ENCODE measurements around the gene ASPHD1.
A peak's percentile ranks its signal among the peaks of the same experiment; 100 is the strongest.

Gene ASPHD1

GRCh38 chr16:29900102-29900887 lies at the start of gene ASPHD1:
Gene ASPHD1, plus strand, starts transcription at chr16:29900488. Its CDS starts 484 bp downstream, at chr16:29900972.
- Histone ChIP-seq H3K27ac (ENCODE audit: low read length) (peak within 1 kb of the TSS; percentile 56), H3K36me3 (ENCODE audit: control insufficient read depth in 1 of 2, insufficient read depth in 2 of 2, low read length in 2 of 2) (no peaks in the 10 kb centered on the region), H3K9me3 (ENCODE audit: control insufficient read depth in 1 of 2, low read length in 2 of 2) (no peaks in the 10 kb centered on the region), H3K4me3 (ENCODE audit: low read depth in 1 of 2, low read length in 2 of 2) (peak within 1 kb of the TSS; percentile 63 to 65), H3K4me1 (ENCODE audit: control insufficient read depth in 1 of 2, insufficient read depth in 2 of 2, low read length in 2 of 2) (peaks cover 0 to 17% of the 10 kb centered on the region in 2 donors), H3K27me3 (ENCODE audit: low read depth, low read length) (peaks cover 13% of the 10 kb centered on the region)

GRCh38 chr16:29850998-29851397 lies 49.3 kb upstream of the ASPHD1 start:
- no peak overlapping the region for H3K4me3 ChIP-seq (ENCODE audit: low read depth in 1 of 2, low read length in 2 of 2)
- H3K27me3 ChIP-seq (ENCODE audit: low read depth, low read length): no peaks in the 10 kb centered on the region
- H3K4me1 ChIP-seq (ENCODE audit: control insufficient read depth in 1 of 2, insufficient read depth in 2 of 2, low read length in 2 of 2): peaks cover 0 to 19% of the 10 kb centered on the region in 2 donors
- H3K36me3 ChIP-seq (ENCODE audit: control insufficient read depth in 1 of 2, insufficient read depth in 2 of 2, low read length in 2 of 2): peaks cover 12 to 16% of the 10 kb centered on the region in 2 donors
- no peak overlapping the region for H3K27ac ChIP-seq (ENCODE audit: low read length)
- no peaks in the 10 kb centered on the region for H3K9me3 ChIP-seq (ENCODE audit: control insufficient read depth in 1 of 2, low read length in 2 of 2)

GRCh38 chr16:29852654-29853053 lies 47.6 kb upstream of the ASPHD1 start:
- Histone ChIP-seq H3K4me3 (ENCODE audit: low read depth in 1 of 2, low read length in 2 of 2) (no peak overlapping the region), H3K27me3 (ENCODE audit: low read depth, low read length) (no peaks in the 10 kb centered on the region), H3K36me3 (ENCODE audit: control insufficient read depth in 1 of 2, insufficient read depth in 2 of 2, low read length in 2 of 2) (peaks cover 2 to 3% of the 10 kb centered on the region in 2 donors), H3K4me1 (ENCODE audit: control insufficient read depth in 1 of 2, insufficient read depth in 2 of 2, low read length in 2 of 2) (peaks cover 0 to 16% of the 10 kb centered on the region in 2 donors), H3K9me3 (ENCODE audit: control insufficient read depth in 1 of 2, low read length in 2 of 2) (no peaks in the 10 kb centered on the region), H3K27ac (ENCODE audit: low read length) (no peak overlapping the region)

- H3K4me3 ChIP-seq (ENCODE audit: low read depth in 1 of 2, low read length in 2 of 2): no peak overlapping the region
- H3K27me3 ChIP-seq (ENCODE audit: low read depth, low read length): no peaks in the 10 kb centered on the region
- H3K27ac ChIP-seq (ENCODE audit: low read length): no peak overlapping the region
- H3K9me3 ChIP-seq (ENCODE audit: control insufficient read depth in 1 of 2, low read length in 2 of 2): no peaks in the 10 kb centered on the region
- H3K36me3 ChIP-seq (ENCODE audit: control insufficient read depth in 1 of 2, insufficient read depth in 2 of 2, low read length in 2 of 2): peaks cover 6 to 15% of the 10 kb centered on the region in 2 donors
- peaks cover 0 to 4% of the 10 kb centered on the region in 2 donors for H3K4me1 ChIP-seq (ENCODE audit: control insufficient read depth in 1 of 2, insufficient read depth in 2 of 2, low read length in 2 of 2)
These were observed 45.7 kb upstream of the ASPHD1 start for GRCh38 chr16:29854520-29855100.

GRCh38 chr16:29857133-29857760 lies 43.0 kb upstream of the ASPHD1 start:
- Histone ChIP-seq H3K27me3 (ENCODE audit: low read depth, low read length) (no peaks in the 10 kb centered on the region), H3K36me3 (ENCODE audit: control insufficient read depth in 1 of 2, insufficient read depth in 2 of 2, low read length in 2 of 2) (peaks cover 16 to 32% of the 10 kb centered on the region in 2 donors), H3K4me1 (ENCODE audit: control insufficient read depth in 1 of 2, insufficient read depth in 2 of 2, low read length in 2 of 2) (peaks cover 5 to 15% of the 10 kb centered on the region in 2 donors), H3K4me3 (ENCODE audit: low read depth in 1 of 2, low read length in 2 of 2) (no peak overlapping the region), H3K27ac (ENCODE audit: low read length) (no peak overlapping the region), H3K9me3 (ENCODE audit: control insufficient read depth in 1 of 2, low read length in 2 of 2) (no peaks in the 10 kb centered on the region)

- no peaks in the 10 kb centered on the region for H3K27me3 ChIP-seq (ENCODE audit: low read depth, low read length)
These were observed 42.0 kb upstream of the ASPHD1 start for GRCh38 chr16:29858149-29858849.

GRCh38 chr16:29858974-29859373 lies 41.3 kb upstream of the ASPHD1 start:
- peaks cover 5 to 23% of the 10 kb centered on the region in 2 donors for H3K4me1 ChIP-seq (ENCODE audit: control insufficient read depth in 1 of 2, insufficient read depth in 2 of 2, low read length in 2 of 2)
- H3K36me3 ChIP-seq (ENCODE audit: control insufficient read depth in 1 of 2, insufficient read depth in 2 of 2, low read length in 2 of 2): peaks cover 16 to 32% of the 10 kb centered on the region in 2 donors
- no peak overlapping the region for H3K27ac ChIP-seq (ENCODE audit: low read length)
- H3K9me3 ChIP-seq (ENCODE audit: control insufficient read depth in 1 of 2, low read length in 2 of 2): no peaks in the 10 kb centered on the region
- H3K4me3 ChIP-seq (ENCODE audit: low read depth in 1 of 2, low read length in 2 of 2): no peak overlapping the region
- H3K27me3 ChIP-seq (ENCODE audit: low read depth, low read length): no peaks in the 10 kb centered on the region

More at GRCh38 chr16:29858149-29858849, 42.0 kb upstream of the ASPHD1 start:
- Histone ChIP-seq H3K36me3 (ENCODE audit: control insufficient read depth in 1 of 2, insufficient read depth in 2 of 2, low read length in 2 of 2) (peaks cover 16 to 32% of the 10 kb centered on the region in 2 donors), H3K27ac (ENCODE audit: low read length) (no peak overlapping the region), H3K9me3 (ENCODE audit: control insufficient read depth in 1 of 2, low read length in 2 of 2) (no peaks in the 10 kb centered on the region), H3K4me3 (ENCODE audit: low read depth in 1 of 2, low read length in 2 of 2) (no peak overlapping the region), H3K4me1 (ENCODE audit: control insufficient read depth in 1 of 2, insufficient read depth in 2 of 2, low read length in 2 of 2) (peaks cover 5 to 18% of the 10 kb centered on the region in 2 donors)

- Histone ChIP-seq H3K27ac (ENCODE audit: low read length) (no peak overlapping the region), H3K36me3 (ENCODE audit: control insufficient read depth in 1 of 2, insufficient read depth in 2 of 2, low read length in 2 of 2) (peaks cover 16 to 32% of the 10 kb centered on the region in 2 donors), H3K9me3 (ENCODE audit: control insufficient read depth in 1 of 2, low read length in 2 of 2) (no peaks in the 10 kb centered on the region), H3K27me3 (ENCODE audit: low read depth, low read length) (no peaks in the 10 kb centered on the region), H3K4me1 (ENCODE audit: control insufficient read depth in 1 of 2, insufficient read depth in 2 of 2, low read length in 2 of 2) (peaks cover 5 to 23% of the 10 kb centered on the region in 2 donors), H3K4me3 (ENCODE audit: low read depth in 1 of 2, low read length in 2 of 2) (no peak overlapping the region)
These were observed 40.1 kb upstream of the ASPHD1 start for GRCh38 chr16:29860218-29860617.

- peak overlapping the region; percentile 89 to 97 for H3K4me3 ChIP-seq (ENCODE audit: low read depth in 1 of 2, low read length in 2 of 2)
These were observed 37.9 kb upstream of the ASPHD1 start for GRCh38 chr16:29862383-29862883.

GRCh38 chr16:29862884-29863668 lies 37.2 kb upstream of the ASPHD1 start, which contains the start of gene CDIPT:
Gene CDIPT, minus strand, starts transcription at chr16:29863226. Its CDS starts 369 bp downstream, at chr16:29862857.
- H3K27ac ChIP-seq (ENCODE audit: low read length): peak within 1 kb of the TSS; percentile 97
- peaks cover 16 to 32% of the 10 kb centered on the region in 2 donors for H3K36me3 ChIP-seq (ENCODE audit: control insufficient read depth in 1 of 2, insufficient read depth in 2 of 2, low read length in 2 of 2)
- no peaks in the 10 kb centered on the region for H3K27me3 ChIP-seq (ENCODE audit: low read depth, low read length)
- peaks cover 5 to 23% of the 10 kb centered on the region in 2 donors for H3K4me1 ChIP-seq (ENCODE audit: control insufficient read depth in 1 of 2, insufficient read depth in 2 of 2, low read length in 2 of 2)
- no peaks in the 10 kb centered on the region for H3K9me3 ChIP-seq (ENCODE audit: control insufficient read depth in 1 of 2, low read length in 2 of 2)
- peak within 1 kb of the TSS; percentile 89 to 97 for H3K4me3 ChIP-seq (ENCODE audit: low read depth in 1 of 2, low read length in 2 of 2)

More at GRCh38 chr16:29862383-29862883, 37.9 kb upstream of the ASPHD1 start:
- H3K4me1 ChIP-seq (ENCODE audit: control insufficient read depth in 1 of 2, insufficient read depth in 2 of 2, low read length in 2 of 2): peaks cover 5 to 23% of the 10 kb centered on the region in 2 donors
- H3K36me3 ChIP-seq (ENCODE audit: control insufficient read depth in 1 of 2, insufficient read depth in 2 of 2, low read length in 2 of 2): peaks cover 16 to 32% of the 10 kb centered on the region in 2 donors
- H3K27me3 ChIP-seq (ENCODE audit: low read depth, low read length): no peaks in the 10 kb centered on the region
- H3K27ac ChIP-seq (ENCODE audit: low read length): peak overlapping the region; percentile 97
- no peaks in the 10 kb centered on the region for H3K9me3 ChIP-seq (ENCODE audit: control insufficient read depth in 1 of 2, low read length in 2 of 2)
